OCI-M1 (cell line): ENCODE measurements around the gene CBLC.
"Not testable (repeated sequence)": the region's sequence is repeated elsewhere in the genome, so short reads cannot be mapped to it uniquely, and the experiment has no call there.

Experiments used
- DNase-seq: peaks from one replicate; lab custom pipeline; 2025; lab: John Stamatoyannopoulos, UW

The CBLC gene

GRCh38 chr19:44765033-44765948, 12.4 kb upstream of the CBLC start:
- no peak for DNase-seq

- no peak for DNase-seq
Observed at GRCh38 chr19:44765949-44766335, 11.7 kb upstream of the CBLC start.

- no peak for DNase-seq
Observed at GRCh38 chr19:44767295-44768180, 10.2 kb upstream of the CBLC start.

- DNase-seq: peak; percentile 99
Observed at GRCh38 chr19:44770550-44771257, 7.0 kb upstream of the CBLC start.

- DNase-seq: not testable (repeated sequence)
Observed at GRCh38 chr19:44772144-44772543, 5.5 kb upstream of the CBLC start.

GRCh38 chr19:44772959-44773358, 4.7 kb upstream of the CBLC start:
- DNase-seq: no peak

GRCh38 chr19:44775676-44776240, 1.9 kb upstream of the CBLC start:
- DNase-seq: no peak

- DNase-seq: no peak
Observed at GRCh38 chr19:44776402-44777096, 1.1 kb upstream of the CBLC start.

- DNase-seq: no peak
Observed at GRCh38 chr19:44779150-44779549, 1.5 kb downstream of the CBLC start.

- not testable (repeated sequence) for DNase-seq
Observed at GRCh38 chr19:44781694-44782093, 4.0 kb downstream of the CBLC start.

- DNase-seq: peak; percentile 15
Observed at GRCh38 chr19:44782729-44783128, 5.0 kb downstream of the CBLC start.

GRCh38 chr19:44783545-44783944, 5.9 kb downstream of the CBLC start:
- no peak for DNase-seq

- DNase-seq: no peak
Observed at GRCh38 chr19:44785271-44785670, 7.6 kb downstream of the CBLC start.

- DNase-seq: no peak
Observed at GRCh38 chr19:44785993-44786392, 8.3 kb downstream of the CBLC start.

- DNase-seq: no peak
Observed at GRCh38 chr19:44788971-44789370, 11.3 kb downstream of the CBLC start.

- DNase-seq: no peak
Observed at GRCh38 chr19:44789943-44790483, 12.3 kb downstream of the CBLC start.

- DNase-seq: no peak
Observed at GRCh38 chr19:44792281-44792680, 14.6 kb downstream of the CBLC start.

- no peak for DNase-seq
Observed at GRCh38 chr19:44794610-44795009, 16.9 kb downstream of the CBLC start.

GRCh38 chr19:44795398-44795987, 17.8 kb downstream of the CBLC start:
- DNase-seq: no peak

- DNase-seq: no peak
Observed at GRCh38 chr19:44796701-44797115, 19.0 kb downstream of the CBLC start.
